GM19372 (cell line): ENCODE results near the gene EIF2D.

Experiments used
- ATAC-seq: cut with Tn5 transposase; IDR thresholded peaks from one replicate; pipeline ENCODE4 v1.9.1; 2021; ENCODE audit warnings: mild to moderate bottlenecking, low read depth, moderate library complexity; ENCODE audit not compliant: unreplicated experiment

Gene EIF2D

DNA sequence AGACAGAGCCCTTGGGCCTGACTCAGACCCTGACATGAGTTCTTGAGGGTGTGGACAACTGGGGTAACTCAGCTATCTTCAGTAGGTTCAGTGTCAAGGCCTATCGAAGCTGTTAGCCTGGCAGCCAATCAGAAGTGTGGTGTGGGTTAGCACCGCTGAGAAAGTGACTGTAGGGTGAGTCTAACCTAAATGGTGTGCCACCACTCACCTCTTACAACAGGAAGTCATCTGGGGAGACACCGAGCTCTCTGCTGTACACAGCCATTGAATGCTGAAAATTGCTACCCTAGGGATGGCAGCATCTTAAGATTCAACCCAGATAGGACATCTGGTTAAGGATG lies 60.3 kb downstream of the EIF2D start:
- ATAC-seq = no peak

DNA sequence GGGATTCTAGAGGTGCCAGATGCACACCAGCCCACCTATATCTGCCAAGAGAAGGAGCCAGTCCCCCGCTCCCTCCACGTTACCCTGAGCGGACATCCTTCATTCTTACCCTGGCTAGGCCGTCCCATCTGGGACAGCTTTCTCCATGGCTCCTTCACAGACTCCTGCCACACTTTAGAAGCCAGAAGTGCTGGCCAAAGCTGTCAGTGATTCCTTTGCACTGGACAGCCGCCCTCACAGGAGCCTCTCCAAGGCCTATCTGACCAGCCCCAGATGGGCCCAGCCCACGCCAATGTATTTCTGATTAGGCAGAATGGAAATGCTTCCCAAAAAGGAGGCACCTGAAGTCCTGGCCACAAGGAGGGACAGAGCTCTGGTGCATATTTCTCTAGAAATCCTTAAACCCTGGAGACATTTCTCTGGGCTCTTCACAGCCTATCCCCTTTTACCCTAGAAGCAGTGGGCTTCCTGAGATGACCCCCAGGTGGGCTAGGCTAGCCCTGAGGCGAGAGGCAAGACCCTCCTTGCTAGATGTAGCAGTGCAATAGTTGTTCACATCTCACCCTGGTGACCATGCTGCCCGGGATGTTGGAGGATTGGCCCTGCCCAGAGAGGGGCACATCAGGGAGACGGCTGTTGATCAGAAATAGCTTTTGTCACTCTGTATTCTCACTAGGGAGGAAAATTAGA lies 60.8 kb downstream of the EIF2D start:
- ATAC-seq = no peak

DNA sequence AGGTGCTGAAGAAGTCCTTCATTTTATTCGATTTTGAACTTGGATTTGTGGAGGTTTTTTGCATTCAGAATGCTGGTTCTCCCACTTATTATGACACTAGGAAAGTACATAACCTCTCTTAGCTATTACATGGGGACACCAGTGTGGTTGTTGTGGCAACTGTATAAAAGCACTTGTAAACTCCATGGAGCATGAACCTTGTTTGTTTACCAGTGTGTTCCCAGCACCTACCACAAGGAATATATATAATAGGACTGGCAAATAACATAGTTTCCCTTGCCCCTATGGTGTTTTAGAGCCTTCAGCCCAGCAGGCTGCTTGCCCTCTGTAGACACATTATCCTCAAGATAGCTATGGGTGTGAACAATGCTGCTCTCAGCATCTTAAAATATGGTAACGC lies 61.8 kb downstream of the EIF2D start:
- ATAC-seq = no peak

DNA sequence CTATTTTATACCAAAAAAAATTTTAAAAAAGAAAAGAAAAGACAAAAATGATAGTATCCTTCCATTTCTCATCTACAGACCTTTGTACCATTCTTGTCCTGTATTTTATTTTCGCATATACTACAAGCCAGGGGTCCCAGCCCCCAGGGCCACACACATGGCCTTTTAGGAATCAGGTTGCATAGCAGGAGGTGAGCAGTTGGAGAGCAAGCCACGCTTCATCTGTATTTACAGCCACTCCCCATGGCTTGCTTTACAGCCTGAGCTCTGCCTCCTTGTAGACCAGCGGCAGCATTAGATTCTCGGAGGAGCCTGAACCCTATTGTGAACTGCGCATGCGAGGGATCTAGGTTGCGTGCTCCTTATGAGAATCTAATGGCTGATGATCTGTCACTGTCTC lies 65.2 kb downstream of the EIF2D start:
- no peak for ATAC-seq

DNA sequence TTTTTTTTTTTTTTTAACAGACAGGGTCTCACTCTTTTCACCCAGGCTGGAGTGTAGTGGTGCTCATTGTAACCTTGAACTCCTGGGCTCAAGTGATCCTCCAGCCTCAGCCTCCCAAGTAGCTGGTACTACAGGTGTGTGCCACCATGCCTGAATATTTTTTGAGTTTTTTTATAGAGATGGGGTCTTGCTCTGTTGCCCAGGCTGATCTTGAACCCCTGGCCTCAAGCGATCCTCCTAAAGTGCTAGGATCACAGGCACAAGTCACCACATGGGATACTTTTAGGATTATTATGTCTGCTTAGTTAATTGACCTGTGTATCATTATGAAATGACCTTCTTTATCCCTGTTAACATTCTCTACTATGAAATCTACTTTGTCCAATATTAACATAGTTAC lies 66.9 kb downstream of the EIF2D start:
- no peak for ATAC-seq

DNA sequence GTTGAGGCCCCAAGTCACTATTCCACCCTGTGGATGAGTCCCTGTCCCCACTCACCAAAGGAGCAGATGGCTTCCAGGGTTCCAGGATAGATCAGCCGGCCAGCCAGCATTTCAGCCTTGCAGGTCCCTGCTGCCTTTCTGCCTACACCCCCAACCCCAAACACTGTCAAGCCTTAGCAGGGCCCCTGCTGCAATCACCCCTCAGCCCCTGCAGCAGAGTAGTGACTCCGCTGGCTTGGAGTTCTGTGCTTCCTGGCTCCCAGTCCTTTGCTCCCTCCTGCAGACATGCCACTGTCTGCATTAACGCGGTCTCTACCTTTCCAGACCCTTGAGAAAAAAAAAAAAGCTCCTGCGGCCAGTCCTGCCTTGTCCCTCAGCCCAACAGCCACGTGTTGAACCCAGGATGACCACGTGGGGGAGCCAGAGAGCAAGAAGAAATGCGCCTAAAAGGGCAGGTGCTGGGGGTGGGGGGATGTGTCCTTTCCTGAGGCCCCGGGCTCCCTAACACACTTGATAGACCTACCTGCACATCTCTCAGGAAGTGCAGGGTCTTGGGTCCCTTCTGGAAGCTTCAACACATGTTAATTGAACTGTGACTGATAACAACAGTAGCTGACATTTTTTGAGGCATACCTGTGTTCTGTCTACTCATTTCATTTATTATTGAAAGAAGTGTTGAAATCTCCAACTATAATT lies 67.6 kb downstream of the EIF2D start:
- no peak for ATAC-seq
